ENCODE results near the gene CRKL. TPM values are rescaled to one million over a fixed set of nuclear protein-coding genes. Genes with fewer than 3 reads are reported as not detected.
"Not testable (repeated sequence)": the region's sequence is repeated elsewhere in the genome, so short reads cannot be mapped to it uniquely, and the experiment has no call there.

CRKL gene
- total RNA-seq, 1 experiment from 2014 or later = 43.9 TPM

GRCh38 chr22:20901093-20902033 is 15.8 kb upstream of the CRKL start:
- DNase-seq (ENCODE audit: low read depth) = not testable (repeated sequence)

- no peak for DNase-seq (ENCODE audit: low read depth)
Measured at GRCh38 chr22:20903093-20903492, 14.1 kb upstream of the CRKL start.

GRCh38 chr22:20904008-20904979 is 12.9 kb upstream of the CRKL start:
- peak; percentile 84 for DNase-seq (ENCODE audit: low read depth)

GRCh38 chr22:20904980-20905355 is 12.2 kb upstream of the CRKL start:
- no peak for DNase-seq (ENCODE audit: low read depth)

GRCh38 chr22:20905415-20906386 is 11.5 kb upstream of the CRKL start:
- no peak for DNase-seq (ENCODE audit: low read depth)

GRCh38 chr22:20906387-20906767 is 10.8 kb upstream of the CRKL start:
- no peak for DNase-seq (ENCODE audit: low read depth)

- not testable (repeated sequence) for DNase-seq (ENCODE audit: low read depth)
Measured at GRCh38 chr22:20908717-20909116, 8.5 kb upstream of the CRKL start.

- no peak for DNase-seq (ENCODE audit: low read depth)
Measured at GRCh38 chr22:20909543-20910303, 7.5 kb upstream of the CRKL start.

GRCh38 chr22:20912494-20912893 is 4.7 kb upstream of the CRKL start:
- DNase-seq (ENCODE audit: low read depth) = no peak

- no peak for DNase-seq (ENCODE audit: low read depth)
Measured at GRCh38 chr22:20918663-20919218, 1.5 kb downstream of the CRKL start.

GRCh38 chr22:20919718-20920117 is 2.5 kb downstream of the CRKL start:
- DNase-seq (ENCODE audit: low read depth) = no peak

GRCh38 chr22:20920881-20921203 is 3.6 kb downstream of the CRKL start:
- DNase-seq (ENCODE audit: low read depth) = no peak

GRCh38 chr22:20922141-20922751 is 5.0 kb downstream of the CRKL start:
- peak; percentile 55 for DNase-seq (ENCODE audit: low read depth)

- no peak for DNase-seq (ENCODE audit: low read depth)
Measured at GRCh38 chr22:20926243-20926642, 9.0 kb downstream of the CRKL start.

- no peak for DNase-seq (ENCODE audit: low read depth)
Measured at GRCh38 chr22:20927940-20928572, 10.8 kb downstream of the CRKL start.

- DNase-seq (ENCODE audit: low read depth) = no peak
Measured at GRCh38 chr22:20928573-20928967, 11.4 kb downstream of the CRKL start.

GRCh38 chr22:20930004-20930403 is 12.8 kb downstream of the CRKL start:
- no peak for DNase-seq (ENCODE audit: low read depth)

- not testable (repeated sequence) for DNase-seq (ENCODE audit: low read depth)
Measured at GRCh38 chr22:20930435-20930834, 13.2 kb downstream of the CRKL start.

GRCh38 chr22:20931126-20931654 is 14.0 kb downstream of the CRKL start:
- no peak for DNase-seq (ENCODE audit: low read depth)

Data from M059J (cell line).